Measurements from ENCODE around the gene ATP11A.

The ATP11A gene

DNA sequence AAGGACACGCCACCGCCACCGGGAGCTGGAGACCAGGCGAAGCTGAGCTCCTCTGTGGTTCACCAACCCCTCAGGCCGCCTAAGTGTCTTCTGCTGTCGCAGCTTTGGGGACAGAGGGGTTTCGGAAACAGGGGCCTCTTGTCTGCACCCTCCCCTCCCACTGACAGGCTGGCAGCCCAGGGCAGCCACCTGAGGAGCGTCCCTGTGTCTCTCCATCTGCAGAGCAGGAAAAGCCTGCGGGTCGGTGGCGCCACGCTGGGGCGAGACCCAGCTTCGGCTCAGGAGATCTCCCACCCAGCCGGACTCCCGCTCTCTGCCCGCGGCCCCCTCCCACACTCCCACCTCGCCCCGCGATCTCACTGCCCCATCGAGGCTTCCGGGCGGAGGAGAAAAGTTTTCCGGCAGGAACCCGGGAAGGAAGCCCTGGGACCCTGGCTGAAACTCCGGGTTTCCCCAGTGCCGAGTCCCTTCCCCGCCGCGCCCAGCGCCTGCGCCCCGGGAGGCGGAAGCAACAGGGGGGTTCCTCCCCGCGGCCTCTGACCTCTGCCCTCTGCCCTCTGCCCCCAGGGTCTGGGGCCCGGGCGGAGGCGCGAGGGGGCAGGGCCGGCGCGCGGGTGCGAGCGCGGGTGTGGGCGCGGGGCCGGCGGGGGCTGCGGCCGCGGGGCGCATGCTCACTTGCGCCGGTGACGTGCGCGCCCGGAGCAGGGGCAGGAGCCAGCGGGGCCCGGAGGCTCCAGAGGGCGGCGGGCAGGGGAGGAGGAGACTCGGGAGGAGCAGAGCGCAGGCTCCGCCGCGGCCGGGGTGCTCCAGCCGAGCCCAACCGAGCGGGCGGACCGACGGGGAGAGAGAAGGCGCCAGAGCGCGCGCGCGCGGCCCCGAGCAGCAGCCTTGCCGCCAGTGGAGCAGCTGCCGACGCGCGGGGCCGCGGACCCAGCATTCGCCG is at the start of gene ATP11A:
ATP11A (plus strand) TSS at position 736 of the 943 bp plus-strand sequence. CDS start 379 bp downstream, outside the sequence.
- peak; percentile 90 for ATAC-seq
- H3K36me3 Mint-ChIP-seq = peaks cover 8% of the 10 kb centered on the region
- DNase-seq (ENCODE audit: low spot score in 2 of 2) = peak; percentile 70 to 90
- H3K4me1 Mint-ChIP-seq = peaks cover 54% of the 10 kb centered on the region
- H3K9me3 Mint-ChIP-seq = no peaks in the 10 kb centered on the region
- H3K27ac Mint-ChIP-seq = peak within 1 kb of the TSS; percentile 91
- peak within 1 kb of the TSS; percentile 85 for H3K4me3 Mint-ChIP-seq

DNA sequence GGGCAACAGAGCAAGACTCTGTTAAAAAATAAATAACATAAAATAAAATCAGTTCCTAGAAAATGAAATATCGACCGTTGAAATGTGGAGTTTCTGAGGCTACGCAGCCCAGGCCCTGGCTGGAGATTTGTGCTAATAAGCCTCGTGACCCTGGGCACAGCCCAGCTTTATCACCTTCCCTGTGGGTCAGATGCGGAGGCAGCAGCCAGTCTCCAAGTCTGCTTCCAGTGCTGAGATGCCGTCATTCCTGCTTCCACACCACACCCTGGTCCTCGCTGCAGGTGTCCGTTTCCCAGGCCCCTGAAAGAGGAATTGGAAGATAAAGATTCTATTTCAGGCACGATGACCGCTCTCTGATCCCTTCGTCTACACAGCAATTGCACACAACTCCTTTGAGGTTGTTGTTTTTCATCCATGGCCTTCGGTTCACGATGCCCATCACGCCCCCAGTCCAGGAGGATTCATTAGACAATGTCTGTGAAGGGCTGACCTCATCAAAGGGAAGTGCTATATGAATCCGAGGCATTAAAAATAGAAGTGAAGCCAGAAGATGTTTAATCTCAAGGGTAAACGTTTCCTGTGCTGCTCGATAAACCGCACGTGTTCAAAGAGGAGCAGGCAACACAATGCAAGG is 48.3 kb upstream of the ATP11A start:
- no peak for ATAC-seq
- no peak overlapping the region for H3K4me3 Mint-ChIP-seq
- no peaks in the 10 kb centered on the region for H3K4me1 Mint-ChIP-seq
- H3K27ac Mint-ChIP-seq = no peak overlapping the region
- H3K9me3 Mint-ChIP-seq = no peaks in the 10 kb centered on the region
- H3K36me3 Mint-ChIP-seq = no peaks in the 10 kb centered on the region
- DNase-seq (ENCODE audit: low spot score in 2 of 2) = no peak

DNA sequence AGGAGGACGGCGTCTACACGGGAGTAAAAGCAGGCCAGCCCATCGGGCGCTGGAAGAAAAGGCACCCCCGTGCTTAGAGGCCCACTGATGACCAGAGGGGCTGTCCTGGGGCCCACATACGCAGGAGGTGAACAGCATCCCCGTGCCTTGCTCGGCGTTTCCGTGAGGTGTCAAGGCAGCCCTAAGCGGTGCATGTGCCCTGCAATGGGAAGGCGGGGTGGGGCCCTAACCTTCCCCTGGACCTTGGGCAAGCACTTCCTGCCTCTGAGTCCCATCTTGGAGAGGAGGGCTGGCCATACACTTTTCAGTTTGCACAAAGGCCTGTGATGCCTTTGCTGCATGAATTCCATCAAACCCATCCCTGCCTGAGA is 47.8 kb upstream of the ATP11A start:
- H3K36me3 Mint-ChIP-seq = no peaks in the 10 kb centered on the region
- no peak overlapping the region for H3K27ac Mint-ChIP-seq
- H3K9me3 Mint-ChIP-seq = no peaks in the 10 kb centered on the region
- no peak for DNase-seq (ENCODE audit: low spot score in 2 of 2)
- no peak for ATAC-seq
- H3K4me3 Mint-ChIP-seq = no peak overlapping the region
- no peaks in the 10 kb centered on the region for H3K4me1 Mint-ChIP-seq

DNA sequence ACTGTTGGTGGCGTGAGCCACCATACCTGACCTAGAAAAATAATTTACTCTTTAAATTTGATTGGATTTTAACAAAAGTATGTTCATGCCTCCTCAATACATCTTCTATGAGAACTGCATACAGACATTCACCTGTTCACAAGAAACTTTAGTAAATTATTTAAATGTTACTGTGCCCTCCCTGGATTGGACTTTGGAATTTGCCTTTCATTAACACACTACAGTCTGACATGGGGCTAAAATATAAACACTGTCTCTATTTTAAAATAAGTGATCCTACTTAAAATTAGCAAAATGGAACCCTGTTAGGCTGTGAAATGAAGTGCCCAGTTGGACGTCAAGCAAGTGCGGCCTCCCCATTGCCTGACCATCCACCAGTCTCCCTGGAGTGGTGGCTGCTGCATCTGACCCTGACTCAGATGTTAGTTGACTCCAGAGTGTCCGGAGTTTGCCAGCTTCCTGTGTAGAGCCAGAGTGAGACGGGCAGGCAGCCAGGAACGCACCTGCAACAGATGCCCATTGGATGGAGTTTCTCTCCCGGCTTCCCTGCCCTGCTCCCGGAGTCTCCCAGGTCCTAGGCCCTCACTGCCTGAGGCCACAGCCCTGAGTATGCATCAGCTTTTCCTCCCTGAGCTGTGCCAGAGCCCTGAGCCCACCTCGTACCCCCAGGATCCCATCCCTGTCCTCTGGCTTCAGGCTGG is 45.9 kb upstream of the ATP11A start:
- H3K4me3 Mint-ChIP-seq = no peak overlapping the region
- H3K4me1 Mint-ChIP-seq = no peaks in the 10 kb centered on the region
- H3K9me3 Mint-ChIP-seq = no peaks in the 10 kb centered on the region
- DNase-seq (ENCODE audit: low spot score in 2 of 2) = no peak
- no peak for ATAC-seq
- H3K36me3 Mint-ChIP-seq = no peaks in the 10 kb centered on the region
- H3K27ac Mint-ChIP-seq = no peak overlapping the region

DNA sequence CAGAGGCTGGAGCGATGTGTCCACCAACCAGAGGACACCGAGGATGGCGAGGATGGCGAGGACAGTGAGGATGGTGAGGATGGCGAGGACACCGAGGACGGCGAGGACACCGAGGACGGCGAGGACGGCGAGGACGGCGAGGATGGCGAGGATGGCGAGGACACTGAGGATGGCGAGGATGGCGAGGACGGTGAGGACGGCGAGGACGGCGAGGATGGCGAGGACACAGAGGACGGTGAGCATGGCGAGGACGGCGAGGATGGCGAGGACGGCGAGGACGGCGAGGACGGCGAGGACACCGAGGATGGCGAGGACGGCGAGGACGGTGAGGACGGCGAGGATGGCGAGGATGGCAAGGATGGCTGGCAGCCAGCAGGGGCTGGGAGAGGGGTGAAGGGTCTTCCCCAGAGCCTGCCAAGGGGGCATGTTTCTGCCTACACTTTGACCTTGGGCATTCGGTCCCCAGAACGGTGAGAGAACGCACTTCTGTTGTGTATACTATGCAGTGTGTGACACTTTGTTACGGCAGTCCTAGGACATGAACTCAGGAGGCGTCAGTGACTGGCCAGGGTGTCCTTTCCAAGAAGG is 44.4 kb upstream of the ATP11A start:
- Mint-ChIP-seq H3K4me1 (no peaks in the 10 kb centered on the region), H3K4me3 (no peak overlapping the region), H3K27ac (no peak overlapping the region), H3K9me3 (no peaks in the 10 kb centered on the region), H3K36me3 (no peaks in the 10 kb centered on the region)
- no peak for ATAC-seq
- DNase-seq (ENCODE audit: low spot score in 2 of 2) = no peak

DNA sequence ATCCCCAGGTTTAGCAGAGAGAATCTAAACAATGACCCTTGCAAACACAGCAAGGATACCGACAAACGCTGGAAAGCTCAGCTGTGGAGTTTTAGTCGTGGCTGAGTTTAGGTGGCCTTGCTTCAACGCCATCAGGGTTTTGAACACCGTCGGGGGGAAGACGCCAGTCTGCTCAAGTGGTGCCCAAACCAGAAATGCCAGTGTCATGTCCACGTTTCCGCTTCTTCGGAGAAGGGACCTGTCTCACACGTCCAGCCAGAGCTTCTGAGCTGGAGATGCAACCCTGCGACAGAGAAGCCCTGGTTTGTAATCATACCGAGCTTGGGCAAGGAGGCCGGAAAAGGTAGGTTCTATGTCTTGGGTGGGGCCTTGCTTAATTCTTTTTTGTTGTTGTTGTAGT is 42.6 kb upstream of the ATP11A start:
- Mint-ChIP-seq H3K36me3 (no peaks in the 10 kb centered on the region), H3K4me1 (no peaks in the 10 kb centered on the region), H3K4me3 (no peak overlapping the region), H3K9me3 (no peaks in the 10 kb centered on the region), H3K27ac (no peak overlapping the region)
- no peak for DNase-seq (ENCODE audit: low spot score in 2 of 2)
- ATAC-seq = no peak

DNA sequence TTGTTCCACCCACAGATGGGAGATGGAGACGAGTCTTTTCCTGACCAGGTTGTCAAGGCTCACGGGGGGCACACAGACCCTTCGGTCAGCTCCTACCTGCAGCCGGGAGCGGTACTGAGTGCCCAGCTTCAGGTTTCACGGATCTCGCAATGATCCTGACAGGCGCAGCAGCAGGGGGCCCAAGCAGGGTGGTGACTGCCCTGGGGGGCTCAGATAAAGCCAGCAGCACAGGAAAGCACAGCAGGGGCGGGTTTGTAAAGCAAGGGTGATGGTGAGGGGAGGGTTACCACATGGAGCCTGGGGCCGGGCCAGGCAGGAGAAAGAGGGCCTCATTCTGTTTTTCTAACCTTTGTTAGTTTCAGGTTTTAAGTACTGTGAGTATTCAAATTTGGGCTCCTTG is 41.7 kb upstream of the ATP11A start:
- Mint-ChIP-seq H3K27ac (no peak overlapping the region), H3K4me1 (no peaks in the 10 kb centered on the region), H3K4me3 (no peak overlapping the region), H3K9me3 (no peaks in the 10 kb centered on the region), H3K36me3 (no peaks in the 10 kb centered on the region)
- no peak for DNase-seq (ENCODE audit: low spot score in 2 of 2)
- no peak for ATAC-seq

DNA sequence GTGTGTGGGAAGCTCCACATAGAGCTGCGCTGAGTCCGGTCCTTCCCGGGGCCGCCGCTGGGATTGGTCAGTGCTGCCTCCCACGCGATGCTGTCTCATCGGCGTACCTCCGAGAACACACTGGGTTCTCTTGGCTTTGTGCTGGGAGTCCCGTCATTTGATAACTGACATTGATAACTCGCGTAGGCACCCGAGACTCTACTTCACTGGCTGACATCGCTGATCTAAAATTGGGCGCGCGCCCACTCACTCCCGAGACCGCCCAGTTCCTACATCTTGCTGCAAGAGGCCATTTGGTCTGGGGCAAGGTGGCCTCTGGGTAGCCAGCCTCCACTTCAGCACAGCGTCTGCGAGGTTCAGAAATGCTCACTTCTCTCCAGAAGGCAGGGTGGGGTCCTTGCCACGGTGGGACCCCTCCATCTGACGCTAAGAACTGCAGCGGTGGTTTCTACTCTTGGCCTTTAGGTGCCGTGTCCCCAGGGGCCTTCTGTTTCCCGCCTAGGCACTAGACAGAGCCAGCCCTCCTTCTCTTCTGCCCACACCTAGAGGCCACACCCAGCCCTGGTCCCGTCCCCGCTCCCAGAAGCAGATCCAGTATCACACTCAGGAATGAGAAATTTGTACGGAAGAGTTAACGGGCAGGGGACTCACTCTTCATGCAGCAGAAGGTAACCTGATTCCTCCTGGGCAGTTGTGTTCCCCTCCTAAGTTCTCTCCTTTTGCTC is 40.7 kb upstream of the ATP11A start:
- H3K4me1 Mint-ChIP-seq = no peaks in the 10 kb centered on the region
- H3K4me3 Mint-ChIP-seq = no peak overlapping the region
- no peaks in the 10 kb centered on the region for H3K36me3 Mint-ChIP-seq
- H3K9me3 Mint-ChIP-seq = no peaks in the 10 kb centered on the region
- no peak overlapping the region for H3K27ac Mint-ChIP-seq
- DNase-seq (ENCODE audit: low spot score in 2 of 2) (no peak), ATAC-seq (no peak)

DNA sequence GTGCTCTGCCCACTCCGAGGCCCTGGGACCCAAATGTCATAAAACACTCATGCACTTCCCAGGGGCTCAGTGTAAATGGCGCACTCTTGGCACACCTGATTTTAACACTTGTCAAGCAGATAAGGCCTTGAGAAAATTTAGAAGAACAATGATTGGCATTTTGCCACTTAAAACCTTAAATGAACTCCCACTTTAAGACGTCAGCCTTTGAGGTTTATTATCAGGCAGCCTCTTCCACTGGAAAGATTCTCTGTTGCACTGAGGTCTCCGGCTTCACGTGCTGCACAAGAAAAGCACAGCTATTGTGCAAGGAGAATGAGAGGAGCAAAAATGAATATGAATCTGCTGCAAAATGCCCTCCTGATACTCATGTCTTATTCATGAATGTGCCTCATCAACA is 38.5 kb upstream of the ATP11A start:
- DNase-seq (ENCODE audit: low spot score in 2 of 2) = no peak
- Mint-ChIP-seq H3K27ac (no peak overlapping the region), H3K4me1 (no peaks in the 10 kb centered on the region), H3K9me3 (no peaks in the 10 kb centered on the region), H3K36me3 (no peaks in the 10 kb centered on the region), H3K4me3 (no peak overlapping the region)
- ATAC-seq = no peak

DNA sequence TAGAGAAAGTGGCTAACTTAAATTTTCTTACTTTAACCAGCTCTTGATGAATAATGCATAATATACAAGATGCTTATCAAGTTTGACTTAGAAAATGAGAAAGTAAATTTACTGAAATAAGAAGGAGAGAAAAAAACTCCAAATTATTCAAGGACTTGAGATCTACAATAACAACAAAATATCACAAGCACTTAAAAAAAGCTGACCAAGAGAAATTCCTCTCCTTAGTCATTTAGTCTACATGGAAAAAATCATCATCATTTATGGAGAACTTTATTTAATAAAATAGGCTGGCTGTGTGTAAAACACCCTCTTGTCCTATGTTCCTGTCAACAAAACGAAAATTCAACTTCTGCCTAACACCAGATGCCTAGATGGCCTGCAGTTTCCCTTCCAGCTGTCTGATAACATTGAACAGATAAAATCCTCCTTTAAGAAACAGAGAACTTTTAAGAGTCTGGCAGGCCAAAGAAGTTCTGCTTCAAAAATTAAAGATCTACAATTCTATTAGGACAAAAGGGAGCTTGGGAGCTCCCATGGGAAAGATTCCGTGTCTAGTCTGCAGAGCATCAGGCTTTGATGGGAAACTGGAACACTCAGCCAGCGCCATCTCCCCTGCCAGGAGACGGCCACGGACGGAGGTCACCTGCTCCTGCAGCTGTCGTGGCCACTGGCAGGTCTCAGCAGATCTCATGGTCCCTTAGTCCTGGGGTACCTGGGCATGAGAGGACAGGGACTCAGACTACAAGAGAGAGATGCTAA is 37.9 kb upstream of the ATP11A start:
- no peak for DNase-seq (ENCODE audit: low spot score in 2 of 2)
- ATAC-seq = no peak
- Mint-ChIP-seq H3K9me3 (no peaks in the 10 kb centered on the region), H3K27ac (no peak overlapping the region), H3K4me3 (no peak overlapping the region), H3K4me1 (no peaks in the 10 kb centered on the region), H3K36me3 (no peaks in the 10 kb centered on the region)

DNA sequence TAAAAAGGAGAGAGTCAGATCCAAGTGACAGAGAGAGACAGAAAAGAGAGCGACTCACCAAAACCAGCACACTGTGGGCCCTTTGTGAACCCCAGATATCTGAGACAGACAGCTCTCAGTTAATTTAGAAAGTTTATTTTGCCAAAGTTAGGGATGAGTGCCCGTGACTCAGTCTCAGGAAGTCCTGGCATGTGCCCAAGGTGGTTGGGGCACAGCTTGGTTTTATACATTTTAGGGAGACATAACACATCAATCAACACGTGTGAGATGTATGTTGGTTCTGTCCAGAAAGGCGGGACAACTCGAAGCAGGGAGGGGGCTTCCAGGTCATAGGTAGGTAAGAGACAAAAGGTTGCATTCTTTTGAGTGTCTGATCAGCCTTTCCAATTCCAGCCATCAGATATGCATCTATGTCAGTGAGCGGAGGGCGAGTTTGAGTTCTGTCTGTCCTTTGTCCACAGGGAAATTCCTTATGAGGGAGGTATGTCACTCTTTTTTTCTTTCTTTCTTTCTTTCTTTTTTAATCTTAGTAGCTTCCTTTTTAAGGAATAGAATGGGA is 37.2 kb upstream of the ATP11A start:
- no peak overlapping the region for H3K4me3 Mint-ChIP-seq
- H3K4me1 Mint-ChIP-seq = no peaks in the 10 kb centered on the region
- DNase-seq (ENCODE audit: low spot score in 2 of 2) (no peak), ATAC-seq (no peak)
- peak overlapping the region; percentile 15 for H3K27ac Mint-ChIP-seq
- H3K36me3 Mint-ChIP-seq = no peaks in the 10 kb centered on the region
- H3K9me3 Mint-ChIP-seq = no peaks in the 10 kb centered on the region

DNA sequence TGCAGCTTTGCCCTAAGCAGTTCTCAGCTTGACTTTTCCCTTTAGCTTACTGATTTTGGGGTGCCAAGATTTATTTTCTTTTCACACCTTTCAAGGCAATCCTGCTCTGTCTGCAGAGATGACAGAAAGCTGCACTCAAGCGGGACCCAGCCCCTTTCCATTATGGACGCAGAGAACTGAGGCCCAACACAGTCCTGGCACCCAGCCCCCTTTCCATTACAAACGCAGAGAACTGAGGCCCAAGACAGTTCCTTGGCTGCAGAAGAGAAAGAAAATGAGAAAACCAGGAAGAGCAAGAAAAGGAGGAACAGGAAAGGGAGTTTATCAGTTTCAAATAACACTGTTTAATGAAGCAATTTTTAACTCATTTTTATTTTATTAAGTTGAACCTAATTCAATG is 36.8 kb upstream of the ATP11A start:
- H3K27ac Mint-ChIP-seq = peak overlapping the region; percentile 15

DNA sequence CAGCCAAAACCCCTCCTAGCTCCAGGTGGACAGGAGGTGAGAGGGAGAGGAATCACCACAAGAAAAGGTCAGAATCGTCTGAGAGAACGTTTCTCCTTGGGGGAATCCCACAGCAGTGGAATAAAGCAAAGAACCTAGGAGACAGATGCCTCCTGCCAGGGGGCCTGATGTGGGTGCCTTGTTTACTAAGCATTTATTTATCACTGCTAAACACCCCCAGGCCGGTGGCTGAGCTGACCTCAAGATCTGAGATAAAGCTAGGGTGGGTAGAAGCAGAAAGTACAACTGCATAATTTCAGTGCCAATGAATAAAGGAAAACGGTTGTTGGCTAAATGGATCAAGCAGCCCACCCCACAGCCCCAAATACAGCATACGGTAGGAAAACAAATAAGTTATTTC is 33.9 kb upstream of the ATP11A start:
- no peak for ATAC-seq
- Mint-ChIP-seq H3K36me3 (no peaks in the 10 kb centered on the region), H3K4me3 (no peak overlapping the region), H3K4me1 (no peaks in the 10 kb centered on the region), H3K27ac (no peak overlapping the region), H3K9me3 (no peaks in the 10 kb centered on the region)
- no peak for DNase-seq (ENCODE audit: low spot score in 2 of 2)

More for the DNA sequence above, 36.8 kb upstream of the ATP11A start:
- H3K4me1 Mint-ChIP-seq = no peaks in the 10 kb centered on the region
- ATAC-seq (no peak), DNase-seq (ENCODE audit: low spot score in 2 of 2) (no peak)
- no peaks in the 10 kb centered on the region for H3K36me3 Mint-ChIP-seq
- H3K9me3 Mint-ChIP-seq = no peaks in the 10 kb centered on the region
- H3K4me3 Mint-ChIP-seq = no peak overlapping the region

DNA sequence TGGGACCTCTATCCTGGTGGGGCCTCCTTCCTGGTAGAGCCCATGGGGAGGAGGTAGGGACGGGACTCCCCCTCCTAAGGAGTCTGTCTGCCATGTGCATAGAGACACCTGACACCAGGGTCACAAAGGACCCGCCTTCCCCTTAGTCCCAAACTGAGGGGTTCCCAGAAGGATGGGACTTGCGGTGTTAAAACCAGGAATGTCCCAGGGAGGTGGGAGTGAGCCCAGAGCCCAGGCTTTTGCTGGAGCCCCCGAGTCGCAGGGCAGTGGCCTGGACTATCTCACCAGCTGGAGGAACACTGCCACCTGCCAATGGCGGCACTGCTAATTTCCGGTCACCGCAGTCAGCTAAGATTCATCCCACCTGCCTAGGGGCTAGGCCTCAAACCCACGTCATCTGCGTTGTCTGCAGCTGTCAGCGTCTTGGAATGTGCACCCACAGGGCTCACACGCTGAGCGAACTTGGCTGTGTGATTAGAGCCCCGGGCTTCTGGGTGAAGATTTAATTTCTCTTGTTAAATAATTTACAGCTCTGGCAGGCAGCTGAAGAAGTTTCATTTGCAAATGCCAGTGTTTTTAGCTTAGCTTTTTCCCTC is 31.9 kb upstream of the ATP11A start:
- H3K4me3 Mint-ChIP-seq = no peak overlapping the region
- ATAC-seq (no peak), DNase-seq (ENCODE audit: low spot score in 2 of 2) (no peak)
- no peaks in the 10 kb centered on the region for H3K4me1 Mint-ChIP-seq
- H3K27ac Mint-ChIP-seq = no peak overlapping the region
- H3K36me3 Mint-ChIP-seq = no peaks in the 10 kb centered on the region
- H3K9me3 Mint-ChIP-seq = no peaks in the 10 kb centered on the region

All from stimulated activated effector memory CD8-positive, alpha-beta T cell treated with anti-CD3 and anti-CD28 coated beads, Interleukin-12 subunit alpha, Interleukin-12 subunit beta, amount 100 ng/mL, for 72 hours (primary cell).